Right lobe of liver (tissue), 6 donors: ENCODE results near the gene HOXB4. TPM values are rescaled to one million over a fixed set of nuclear protein-coding genes. Genes with fewer than 3 reads are reported as not detected.

Experiments
- ATAC-seq, 4 donors: fragments of 200-7000 bp; cut with Tn5 transposase; one replicate each; pipeline ENCODE4 v1.9.1; 2020; ENCODE audit warnings: mild to moderate bottlenecking in 4 of 4, moderate library complexity in 4 of 4
- DNase-seq, 3 donors: peaks; one replicate each; pipeline ENCODE4 v3.0.0-alpha.2; 2020
- H3K27ac ChIP-seq, 3 donors: fragments of 200-600 bp; one replicate each; pipeline ENCODE4 v1.8.0; 2022
- H3K27me3 ChIP-seq, 2 donors: fragments of 200-600 bp; one replicate each; pipeline ENCODE4 v1.8.0; 2022
- H3K36me3 ChIP-seq, 4 donors: fragments of 200-600 bp; sonication (generic) in 1 of 4; one replicate each; pipeline versions ENCODE4 v1.5.1 to v1.8.0; 2017 to 2022; ENCODE audit warnings: control low read depth in 1 of 4
- H3K4me1 ChIP-seq, 4 donors: fragments of 200-600 bp; sonication (generic) in 1 of 4; one replicate each; pipeline versions ENCODE4 v1.5.1 to v1.8.0; 2017 to 2022; ENCODE audit warnings: control low read depth in 1 of 4
- H3K4me3 ChIP-seq, 3 donors: fragments of 200-600 bp; one replicate each; pipeline ENCODE4 v1.8.0; 2022
- H3K9me3 ChIP-seq, 4 donors: fragments of 200-600 bp; sonication (generic) in 1 of 4; one replicate each; pipeline versions ENCODE4 v1.5.1 to v1.8.0; 2017 to 2022; ENCODE audit warnings: control low read depth in 1 of 4
- CTCF ChIP-seq, 4 donors: fragments of 200-600 bp in 3 of 4; fragments of 450-650 bp in 1 of 4; IDR thresholded peaks; one replicate each; pipeline versions ENCODE4 v1.5.1 to v1.8.0; 2016 to 2022; ENCODE audit warnings: antibody characterized with exemption in 4 of 4, mild to moderate bottlenecking in 2 of 4
- POLR2A ChIP-seq: fragments of 450-650 bp; IDR thresholded peaks from one replicate; pipeline ENCODE4 v1.6.1; 2017; ENCODE audit warnings: antibody characterized with exemption, mild to moderate bottlenecking
- WGBS: methylation state at CpG from one replicate; pipeline ENCODE4 v1.1.6; 2018; ENCODE audit warnings: low coverage, low lambda C conversion rate; ENCODE audit not compliant: insufficient coverage; ENCODE audit errors: missing lambda C conversion rate; 5-methylcytosine and 5-hydroxymethylcytosine counted together
- intact Hi-C, 2 donors: fragments of 100-400 bp; cut with DNase I; formaldehyde crosslinking; loops; one replicate each; pipeline versions ENCODE4 v1.11.2 to v1.14.1; 2022
- total RNA-seq, 6 experiments: library from RNA; depleted of rRNA in 2 of 6; stranded (reverse); fragments of >200 nt in 2 of 6; fragmentation: NEBNext Ultra II Directional in 3 of 6; extraction: Animal tissue kit (Norgen Biotek cat#: 25700) in 3 of 6; gene quantifications; one replicate each; pipeline versions ENCODE4 v1.1.0 to v1.2.4, GENCODE V29; 2016 to 2023
- donor health status: DM: no; HTN: yes; CAD: no.
- donor health status: DM: no; HTN: no; CAD: no.
- donor health status: DM: no; HTN: no; CAD: no.
- donor health status: DM: no; HTN: yes; CAD: no.
- donor health status: DM: no; HTN: yes; CAD: no.

HOXB4 gene
- total RNA-seq, 6 experiments from 2014 or later, result 0.31 to 1.1 (median 0.68) TPM

- Histone ChIP-seq H3K4me3 (no peak overlapping the region), H3K9me3 (no peaks in the 10 kb centered on the region), H3K36me3 (no peaks in the 10 kb centered on the region), H3K4me1 (peaks cover 0 to 19% (median 2%) of the 10 kb centered on the region in 4 donors), H3K27ac (no peak overlapping the region), H3K27me3 (peaks cover 26 to 78% of the 10 kb centered on the region in 2 donors)
- ATAC-seq, result no peak
- 27% methylated on average over 9 of the region's 9 CpGs for WGBS
- TF ChIP-seq POLR2A (no peak), CTCF (IDR thresholded peaks at IDR 0.05) (no peak)
- intact Hi-C loops, result no loop called here
- no peak for DNase-seq
These were observed 28.9 kb upstream of the HOXB4 start for GRCh38 chr17:48606892-48607614.

- Histone ChIP-seq H3K36me3 (no peaks in the 10 kb centered on the region), H3K4me3 (no peak overlapping the region), H3K27me3 (peaks cover 20 to 80% of the 10 kb centered on the region in 2 donors), H3K4me1 (peaks cover 0 to 23% (median 2%) of the 10 kb centered on the region in 4 donors), H3K27ac (no peak overlapping the region), H3K9me3 (no peaks in the 10 kb centered on the region)
- DNase-seq (no peak), ATAC-seq (no peak)
- intact Hi-C loops, result no loop called here
- no peak for TF ChIP-seq CTCF (IDR thresholded peaks at IDR 0.05)
- TF ChIP-seq POLR2A, result no peak
- WGBS, result 35% methylated on average over 35 of the region's 41 CpGs
These were observed 28.1 kb upstream of the HOXB4 start for GRCh38 chr17:48605991-48606891.

GRCh38 chr17:48605409-48605919, 27.3 kb upstream of the HOXB4 start:
- H3K27me3 ChIP-seq, result peaks cover 13 to 75% of the 10 kb centered on the region in 2 donors
- no peak overlapping the region for H3K27ac ChIP-seq
- no peak overlapping the region for H3K4me3 ChIP-seq
- no peak for TF ChIP-seq POLR2A
- no peak for TF ChIP-seq CTCF (IDR thresholded peaks at IDR 0.05)
- ATAC-seq (no peak), DNase-seq (no peak)
- no peaks in the 10 kb centered on the region for H3K36me3 ChIP-seq
- H3K4me1 ChIP-seq, result peaks cover 0 to 18% (median 0%) of the 10 kb centered on the region in 4 donors
- no peaks in the 10 kb centered on the region for H3K9me3 ChIP-seq
- WGBS, result 24% methylated on average over 8 of the region's 10 CpGs
- intact Hi-C loops, result no loop called here

GRCh38 chr17:48604770-48605329, 26.7 kb upstream of the HOXB4 start, which contains the start of gene HOXB6:
Gene HOXB6 (minus strand): TSS chr17:48604986. CDS start chr17:48598150, 6,836 bp downstream.
- no peak for TF ChIP-seq POLR2A
- TF ChIP-seq CTCF (IDR thresholded peaks at IDR 0.05), result no peak
- H3K27me3 ChIP-seq, result peaks cover 10 to 69% of the 10 kb centered on the region in 2 donors
- H3K36me3 ChIP-seq, result no peaks in the 10 kb centered on the region
- H3K4me1 ChIP-seq, result peaks cover 0 to 14% (median 0%) of the 10 kb centered on the region in 4 donors
- no peak within 1 kb of the TSS for H3K27ac ChIP-seq
- WGBS, result 14% methylated on average over 16 of the region's 16 CpGs
- H3K9me3 ChIP-seq, result no peaks in the 10 kb centered on the region
- no peak for ATAC-seq
- intact Hi-C loops, result no loop called here
- H3K4me3 ChIP-seq, result no peak within 1 kb of the TSS
- DNase-seq, result no peak
